ENCODE data around the gene PDZK1IP1.

The PDZK1IP1 gene

GRCh38 chr1:47216278-47217059, 26.6 kb upstream of the PDZK1IP1 start:
- POLR2A ChIA-PET (ENCODE audit: low non-redundant PET), result no interaction called here
- TF ChIP-seq, protein P1, sequence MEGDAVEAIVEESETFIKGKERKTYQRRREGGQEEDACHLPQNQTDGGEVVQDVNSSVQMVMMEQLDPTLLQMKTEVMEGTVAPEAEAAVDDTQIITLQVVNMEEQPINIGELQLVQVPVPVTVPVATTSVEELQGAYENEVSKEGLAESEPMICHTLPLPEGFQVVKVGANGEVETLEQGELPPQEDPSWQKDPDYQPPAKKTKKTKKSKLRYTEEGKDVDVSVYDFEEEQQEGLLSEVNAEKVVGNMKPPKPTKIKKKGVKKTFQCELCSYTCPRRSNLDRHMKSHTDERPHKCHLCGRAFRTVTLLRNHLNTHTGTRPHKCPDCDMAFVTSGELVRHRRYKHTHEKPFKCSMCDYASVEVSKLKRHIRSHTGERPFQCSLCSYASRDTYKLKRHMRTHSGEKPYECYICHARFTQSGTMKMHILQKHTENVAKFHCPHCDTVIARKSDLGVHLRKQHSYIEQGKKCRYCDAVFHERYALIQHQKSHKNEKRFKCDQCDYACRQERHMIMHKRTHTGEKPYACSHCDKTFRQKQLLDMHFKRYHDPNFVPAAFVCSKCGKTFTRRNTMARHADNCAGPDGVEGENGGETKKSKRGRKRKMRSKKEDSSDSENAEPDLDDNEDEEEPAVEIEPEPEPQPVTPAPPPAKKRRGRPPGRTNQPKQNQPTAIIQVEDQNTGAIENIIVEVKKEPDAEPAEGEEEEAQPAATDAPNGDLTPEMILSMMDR (conservative IDR thresholded peaks at IDR 0.05; ENCODE audit: low read depth), result no peak
- DNase-seq (ENCODE audit: low spot score), result no peak
- CTCF ChIA-PET, result no interaction called here
- H3K27ac ChIP-seq, result no peak overlapping the region

DNA sequence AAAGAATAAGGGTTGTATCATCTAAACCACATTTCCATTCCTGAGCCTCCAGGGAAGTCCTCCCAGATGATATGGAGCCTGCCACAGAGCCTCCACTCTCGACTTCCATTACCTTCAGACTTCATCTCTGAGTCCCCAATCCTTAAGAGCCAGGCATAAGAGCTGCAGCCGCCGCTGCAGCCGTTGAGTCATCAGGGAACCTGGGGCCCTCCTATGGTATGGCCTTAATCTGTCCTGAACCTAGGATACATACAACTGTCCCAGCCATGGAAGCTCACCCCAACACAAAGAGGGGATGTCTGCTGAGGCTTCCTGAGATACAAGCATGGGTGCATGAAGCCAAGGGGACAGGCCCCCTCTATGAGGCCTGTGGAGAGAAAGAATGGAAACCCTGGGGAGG, 25.9 kb upstream of the PDZK1IP1 start:
- ChIA-PET CTCF (no interaction called here), POLR2A (ENCODE audit: low non-redundant PET) (no interaction called here)
- TF ChIP-seq, protein P1 (conservative IDR thresholded peaks at IDR 0.05; ENCODE audit: low read depth), result no peak
- no peak overlapping the region for H3K27ac ChIP-seq
- no peak for DNase-seq (ENCODE audit: low spot score)

DNA sequence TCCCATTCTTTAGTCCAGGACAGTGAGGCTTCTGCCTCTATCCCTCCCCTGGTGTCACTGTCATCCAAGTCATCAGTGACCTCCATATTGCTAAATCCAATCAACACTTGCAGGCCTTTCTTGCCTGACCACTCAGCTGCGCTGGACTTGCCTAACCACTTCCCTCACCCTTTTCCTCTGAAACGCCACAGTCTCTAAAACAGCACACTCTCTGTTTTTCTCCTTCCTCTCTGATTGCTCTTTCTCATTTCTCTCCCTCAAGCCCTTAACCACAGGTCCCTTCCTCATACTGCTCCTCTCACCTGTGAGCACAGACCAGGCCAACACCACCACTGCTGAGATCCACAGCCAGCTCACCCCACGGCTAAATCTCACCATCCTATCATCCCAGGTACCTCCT, 24.7 kb upstream of the PDZK1IP1 start:
- no peak for DNase-seq (ENCODE audit: low spot score)
- ChIA-PET CTCF (no interaction called here), POLR2A (ENCODE audit: low non-redundant PET) (no interaction called here)
- no peak overlapping the region for H3K27ac ChIP-seq
- TF ChIP-seq, protein P1 (conservative IDR thresholded peaks at IDR 0.05; ENCODE audit: low read depth), result no peak

GRCh38 chr1:47213230-47213963, 23.6 kb upstream of the PDZK1IP1 start:
- ChIA-PET CTCF (interaction anchor here (0.6 kb wide), 1 partner anchor 35 kb away, joined by 3 read pairs; no protein-coding TSS in a partner anchor), POLR2A (ENCODE audit: low non-redundant PET) (no interaction called here)
- H3K27ac ChIP-seq, result no peak overlapping the region
- TF ChIP-seq, protein P1 (conservative IDR thresholded peaks at IDR 0.05; ENCODE audit: low read depth), result no peak
- no peak for DNase-seq (ENCODE audit: low spot score)

DNA sequence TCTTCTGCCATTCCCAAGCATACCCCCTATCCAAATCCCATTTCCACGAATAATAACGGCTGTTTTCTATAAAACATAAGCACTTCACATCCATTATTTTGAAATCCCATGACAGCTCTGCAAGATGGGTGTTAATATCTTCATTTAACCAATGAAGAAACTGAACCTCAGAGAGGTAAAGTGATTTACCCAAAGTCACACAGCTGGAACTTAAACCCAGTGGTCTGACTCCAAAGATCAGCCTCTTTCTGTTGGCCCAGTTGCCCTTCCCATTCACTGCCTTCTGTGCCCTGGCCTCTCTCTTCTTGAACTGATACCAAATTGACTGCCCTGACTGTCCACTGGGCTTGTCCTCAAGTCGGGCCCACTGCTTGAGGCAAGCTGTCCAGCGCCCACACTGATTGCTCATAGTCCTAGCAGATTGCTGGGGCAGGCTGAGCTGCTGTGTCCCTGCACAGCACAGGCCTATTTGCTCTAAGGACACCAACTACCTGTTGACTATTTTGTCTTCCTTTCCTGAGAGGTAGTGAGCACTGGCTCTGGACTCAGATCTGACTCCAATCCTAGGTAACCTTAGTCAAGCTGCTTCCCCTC, 22.9 kb upstream of the PDZK1IP1 start:
- ChIA-PET POLR2A (ENCODE audit: low non-redundant PET) (no interaction called here), CTCF (interaction anchor here (0.6 to 1.0 kb wide), 2 partner anchors 34 to 36 kb away, joined by 3 to 4 read pairs; no protein-coding TSS in a partner anchor)
- no peak for DNase-seq (ENCODE audit: low spot score)
- H3K27ac ChIP-seq, result no peak overlapping the region
- TF ChIP-seq, protein P1 (conservative IDR thresholded peaks at IDR 0.05; ENCODE audit: low read depth), result no peak

DNA sequence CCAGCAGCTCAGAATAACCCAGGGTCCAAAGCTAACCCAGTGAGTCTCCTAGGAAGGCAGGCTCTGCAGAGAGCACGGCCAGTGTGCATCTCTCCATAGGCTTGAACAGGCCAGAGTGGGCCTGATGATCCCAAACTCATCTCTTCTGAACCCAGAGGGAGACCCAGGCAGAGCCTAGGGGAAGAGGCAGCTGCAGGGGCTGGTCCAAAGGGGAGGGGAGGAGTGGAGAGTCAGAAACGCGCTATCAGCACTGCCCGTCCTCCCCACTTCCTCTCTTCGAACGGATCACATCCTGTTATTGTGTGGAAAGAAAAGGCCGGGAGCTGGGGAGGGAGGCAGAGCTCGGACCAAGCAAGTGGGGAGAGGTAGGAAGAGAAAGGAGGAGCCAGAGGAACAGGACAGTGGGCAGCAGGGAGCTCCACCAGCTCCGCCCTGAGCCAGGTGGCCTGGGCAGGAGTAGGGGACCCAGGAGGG, 22.0 kb upstream of the PDZK1IP1 start:
- no peak overlapping the region for H3K27ac ChIP-seq
- no peak for DNase-seq (ENCODE audit: low spot score)
- ChIA-PET CTCF (interaction anchor here (1.0 kb wide), 1 partner anchor 33 kb away, joined by 4 read pairs; no protein-coding TSS in a partner anchor), POLR2A (ENCODE audit: low non-redundant PET) (no interaction called here)
- TF ChIP-seq, protein P1 (conservative IDR thresholded peaks at IDR 0.05; ENCODE audit: low read depth), result no peak

All from RWPE1 (cell line).